ENCODE data around the gene CCDC91. TPM values are rescaled to one million over a fixed set of nuclear protein-coding genes. Genes with fewer than 3 reads are reported as not detected.
A peak's percentile ranks its signal among the peaks of the same experiment; 100 is the strongest.

CCDC91 gene
- polyA plus RNA-seq, 2 of the 4 experiments (the other 2 are of a cell fraction) = 26.0 to 48.1 TPM

- CTCF ChIA-PET = no interaction called here
- no peak for TF ChIP-seq USF2 (IDR thresholded peaks at IDR 0.05)
- TF ChIP-seq MAFK (IDR thresholded peaks at IDR 0.05; ENCODE audit: partially characterized antibody) = peak; percentile 54
- Histone ChIP-seq H3K4me1 (no peaks in the 10 kb centered on the region), H3K27ac (no peak overlapping the region), H3K4me3 (no peak overlapping the region), H3K4me2 (no peak overlapping the region), H3K9me3 (no peaks in the 10 kb centered on the region)
- DNase-seq (ENCODE audit: low read depth in 1 of 2, low spot score in 1 of 2) (no peak), FAIRE-seq (no peak), ATAC-seq (no peak)
- WGBS (ENCODE audit: missing lambda C conversion rate) = 70% methylated on average over 3 of the region's 3 CpGs
- POLR2A ChIA-PET = no interaction called here
Measured at GRCh38 chr12:28457785-28458184, 267.5 kb downstream of the CCDC91 start.

- TF ChIP-seq ESRRA (IDR thresholded peaks at IDR 0.05; ENCODE audit: borderline replicate concordance, low read length) (no peak), TP53 (CRISPR knock-in tag; IDR thresholded peaks at IDR 0.05) (no peak), NR3C1 (IDR thresholded peaks at IDR 0.05) (no peak), CBX2 (IDR thresholded peaks at IDR 0.05; ENCODE audit: borderline replicate concordance, low read depth) (no peak), ZSCAN20 (CRISPR knock-in tag; IDR thresholded peaks at IDR 0.05) (no peak), NFE2L2 (conservative IDR thresholded peaks at IDR 0.05; ENCODE audit: low read length) (no peak), JUN (IDR thresholded peaks at IDR 0.05) (no peak), KDM5A (IDR thresholded peaks at IDR 0.05) (no peak), EHF (CRISPR knock-in tag; IDR thresholded peaks at IDR 0.05) (no peak), BHLHE40 (IDR thresholded peaks at IDR 0.05; ENCODE audit: low read depth, low read length) (no peak), EHMT2 (IDR thresholded peaks at IDR 0.05; ENCODE audit: low read depth) (no peak), MAZ (IDR thresholded peaks at IDR 0.05; ENCODE audit: borderline replicate concordance, low read depth, low read length) (no peak), HOXB5 (CRISPR knock-in tag; IDR thresholded peaks at IDR 0.05) (no peak), NPAS2 (CRISPR knock-in tag; IDR thresholded peaks at IDR 0.05; ENCODE audit: borderline replicate concordance) (no peak), ZFP36 (IDR thresholded peaks at IDR 0.05; ENCODE audit: borderline replicate concordance, partially characterized antibody) (no peak)
- DNase-seq (ENCODE audit: low read depth in 1 of 2, low spot score in 1 of 2) = no peak
- no peak for ATAC-seq
- WGBS (ENCODE audit: missing lambda C conversion rate) = 66% methylated on average over 3 of the region's 3 CpGs
- Histone ChIP-seq H3K4me1 (no peaks in the 10 kb centered on the region), H3K4me3 (no peak overlapping the region), H3K9me3 (no peaks in the 10 kb centered on the region), H3K27ac (no peak overlapping the region), H3K4me2 (no peak overlapping the region)
- FAIRE-seq = no peak
- POLR2A ChIA-PET = no interaction called here
- CTCF ChIA-PET = no interaction called here
Measured at GRCh38 chr12:28459481-28459880, 269.2 kb downstream of the CCDC91 start.

- DNase-seq (ENCODE audit: low read depth in 1 of 2, low spot score in 1 of 2) (no peak), FAIRE-seq (no peak), ATAC-seq (no peak)
- H3K4me2 ChIP-seq = no peak overlapping the region
- no peak overlapping the region for H3K27ac ChIP-seq
- H3K4me1 ChIP-seq = no peaks in the 10 kb centered on the region
- ChIA-PET CTCF (no interaction called here), POLR2A (no interaction called here)
- H3K9me3 ChIP-seq = no peaks in the 10 kb centered on the region
- WGBS (ENCODE audit: missing lambda C conversion rate) = 73% methylated on average over 2 of the region's 2 CpGs
- no peak overlapping the region for H3K4me3 ChIP-seq
- TF ChIP-seq CTCF (IDR thresholded peaks at IDR 0.05) (no peak), POLR2AphosphoS2 (conservative IDR thresholded peaks at IDR 0.05; ENCODE audit: low read length) (no peak), MYC (IDR thresholded peaks at IDR 0.05; ENCODE audit: borderline replicate concordance, low read length) (no peak), ZFP36 (IDR thresholded peaks at IDR 0.05; ENCODE audit: borderline replicate concordance, partially characterized antibody) (no peak), JUNB (IDR thresholded peaks at IDR 0.05) (no peak), NR3C1 (IDR thresholded peaks at IDR 0.05) (no peak), BHLHE40 (IDR thresholded peaks at IDR 0.05; ENCODE audit: low read depth, low read length) (no peak), FOSL2 (IDR thresholded peaks at IDR 0.05) (no peak), FOSL2 (CRISPR knock-in tag; IDR thresholded peaks at IDR 0.05) (no peak), KDM5A (IDR thresholded peaks at IDR 0.05) (no peak), CHD4 (IDR thresholded peaks at IDR 0.05; ENCODE audit: borderline replicate concordance) (no peak), TFCP2L1 (CRISPR knock-in tag; IDR thresholded peaks at IDR 0.05) (no peak), PHF8 (IDR thresholded peaks at IDR 0.05; ENCODE audit: borderline replicate concordance, low read depth) (no peak), RAD21 (conservative IDR thresholded peaks at IDR 0.05 in 1 of 2, IDR thresholded peaks at IDR 0.05 in 1 of 2) (no peak), CEBPB (IDR thresholded peaks at IDR 0.05) (no peak), GATA3 (IDR thresholded peaks at IDR 0.05; ENCODE audit: borderline replicate concordance) (no peak), TP53 (CRISPR knock-in tag; IDR thresholded peaks at IDR 0.05) (no peak)
Measured at GRCh38 chr12:28460420-28461130, 270.3 kb downstream of the CCDC91 start.

All from A549 (cell line).